Spleen (tissue), 7 donors: ENCODE data around the gene FSTL4.
"Not testable (repeated sequence)": the region's sequence is repeated elsewhere in the genome, so short reads cannot be mapped to it uniquely, and the experiment has no call there.

ENCODE experiments used
- CTCF ChIP-seq, 11 experiments: fragments of 200-600 bp in 7 of 11; fragments of 450-650 bp in 4 of 11; sonication (generic) in 4 of 11; IDR thresholded peaks in 8 of 11; conservative IDR thresholded peaks in 3 of 11; 1 replicate in 7 of 11; 2 replicates in 4 of 11; pipeline versions ENCODE4 v1.4.0 to v1.8.0; 2016 to 2021; ENCODE audit warnings: antibody characterized with exemption in 11 of 11, inconsistent platforms in 4 of 11, mild to moderate bottlenecking in 1 of 11
- POLR2AphosphoS5 ChIP-seq, 3 donors: sonication (generic); formaldehyde crosslinking; IDR thresholded peaks; one replicate each; pipeline ENCODE4 v1.5.1; 2017; ENCODE audit warnings: antibody characterized with exemption in 3 of 3
- donor health status: DM: no; HTN: no; CAD: no; lungs with moderate emphysema.
- donor health status: DM: no; HTN: no; CAD: no.
- donor health status: DM: no; HTN: no; CAD: no.

GRCh38 chr5:133445204-133445603 is 167.1 kb downstream of the FSTL4 start:
- not testable (repeated sequence) for TF ChIP-seq CTCF (IDR thresholded peaks at IDR 0.05 in 8 of 11, conservative IDR thresholded peaks at IDR 0.05 in 3 of 11); POLR2AphosphoS5 (IDR thresholded peaks at IDR 0.05)
